ENCODE results near the gene NLE1. TPM values are rescaled to one million over a fixed set of nuclear protein-coding genes. Genes with fewer than 3 reads are reported as not detected.

NLE1 gene
- total and polyA plus RNA-seq, 2 experiments from 2014 or later, result 3.9 to 12.7 TPM

GRCh38 chr17:35079547-35080423 is 62.3 kb downstream of the NLE1 start:
- peak overlapping the region; percentile 54 for H3K27ac ChIP-seq
- peaks cover 86% of the 10 kb centered on the region for H3K79me2 ChIP-seq
- no peak for TF ChIP-seq CTCF (IDR thresholded peaks at IDR 0.05; ENCODE audit: poor library complexity)
- no peak for TF ChIP-seq EZH2 (IDR thresholded peaks at IDR 0.05; ENCODE audit: borderline replicate concordance)
- no peak for TF ChIP-seq EZH2phosphoT487 (IDR thresholded peaks at IDR 0.05; ENCODE audit: low read depth, severe bottlenecking, unreplicated experiment)
- H3K4me2 ChIP-seq, result no peak overlapping the region
- 96% methylated on average over 1 of the region's 1 CpG for WGBS (ENCODE audit: low lambda C conversion rate, missing lambda C conversion rate)
- peaks cover 17% of the 10 kb centered on the region for H3K4me1 ChIP-seq (ENCODE audit: insufficient read depth)
- no peaks in the 10 kb centered on the region for H3K9me2 ChIP-seq (replicated peaks; ENCODE audit: insufficient read depth)
- no peaks in the 10 kb centered on the region for H3K27me3 ChIP-seq
- H3K36me3 ChIP-seq (replicated peaks; ENCODE audit: insufficient read depth, low read depth), result no peaks in the 10 kb centered on the region
- peaks cover 12% of the 10 kb centered on the region for H4K20me1 ChIP-seq (ENCODE audit: insufficient read depth, poor library complexity, severe bottlenecking)
- no peaks in the 10 kb centered on the region for H3K9me3 ChIP-seq (ENCODE audit: low read depth)
- DNase-seq (ENCODE audit: low spot score), result peak; percentile 51
- H3K4me3 ChIP-seq, result no peak overlapping the region
- H2AFZ ChIP-seq, result no peak overlapping the region

Small RNA genes lying within 50 kb of the gene (small RNA-seq; reads per million reads assigned to genes)
- not detected for gene RNU6-840P

Other genes with a start within 250 kb of the NLE1 start
- gene CCT6B, start 180.8 kb downstream of the NLE1 start, total RNA-seq, result 0.76 and 2.6 TPM in 2 replicates
- gene CCT6B, start 180.8 kb downstream of the NLE1 start, polyA plus RNA-seq, result 1.7 and 2.4 TPM in 2 replicates
- 11.0 and 16.3 TPM in 2 replicates for gene ZNF830, start 180.8 kb downstream of the NLE1 start, total RNA-seq
- 9.9 and 11.8 TPM in 2 replicates for gene ZNF830, start 180.8 kb downstream of the NLE1 start, polyA plus RNA-seq
- gene LIG3, start 161.8 kb downstream of the NLE1 start, total RNA-seq, result 29.4 and 31.6 TPM in 2 replicates
- gene LIG3, start 161.8 kb downstream of the NLE1 start, polyA plus RNA-seq, result 15.7 and 18.0 TPM in 2 replicates
- gene RFFL, start 78.6 kb downstream of the NLE1 start, total RNA-seq, result 22.7 and 22.9 TPM in 2 replicates
- 12.9 and 14.0 TPM in 2 replicates for gene RFFL, start 78.6 kb downstream of the NLE1 start, polyA plus RNA-seq
- gene RAD51D, start 22.4 kb downstream of the NLE1 start, total RNA-seq, result 4.8 and 7.1 TPM in 2 replicates
- 9.5 and 9.9 TPM in 2 replicates for gene RAD51D, start 22.4 kb downstream of the NLE1 start, polyA plus RNA-seq
- not detected in 2 replicates for gene FNDC8, start 20.7 kb downstream of the NLE1 start, total RNA-seq
- gene FNDC8, start 20.7 kb downstream of the NLE1 start, polyA plus RNA-seq, result not detected in 2 replicates
- 0.20 TPM in 1 of 2 replicates, not detected in the other for gene UNC45B, start 5.5 kb upstream of the NLE1 start, total RNA-seq
- gene UNC45B, start 5.5 kb upstream of the NLE1 start, polyA plus RNA-seq, result not detected in 2 replicates
- gene SLC35G3, start 52.1 kb upstream of the NLE1 start, total RNA-seq, result not detected in 2 replicates
- gene SLC35G3, start 52.1 kb upstream of the NLE1 start, polyA plus RNA-seq, result not detected in 2 replicates
- 9.5 and 9.8 TPM in 2 replicates for gene SLFN5, start 100.8 kb upstream of the NLE1 start, total RNA-seq
- 1.6 and 1.7 TPM in 2 replicates for gene SLFN5, start 100.8 kb upstream of the NLE1 start, polyA plus RNA-seq
- 6.3 and 8.3 TPM in 2 replicates for gene SLFN11, start 231.3 kb upstream of the NLE1 start, total RNA-seq
- 1.4 and 2.5 TPM in 2 replicates for gene SLFN11, start 231.3 kb upstream of the NLE1 start, polyA plus RNA-seq